Prostate gland (tissue), 2 donors: Measurements from ENCODE around the gene KLRC3.

ENCODE experiments used
- POLR2A ChIP-seq: fragments of 450-650 bp; IDR thresholded peaks from one replicate; pipeline ENCODE4 v1.6.1; 2016; ENCODE audit warnings: antibody characterized with exemption, mild to moderate bottlenecking
- TF ChIP-seq, protein P1 (sequence below), 4 experiments: fragments of 200-600 bp in 2 of 4; fragments of 450-650 bp in 2 of 4; sonication (generic) in 2 of 4; IDR thresholded peaks; 1 replicate in 3 of 4; 2 replicates in 1 of 4; pipeline ENCODE4 v1.5.1; 2016 to 2019; ENCODE audit warnings: antibody characterized with exemption in 4 of 4, mild to moderate bottlenecking in 2 of 4, moderate library complexity in 2 of 4

DNA sequence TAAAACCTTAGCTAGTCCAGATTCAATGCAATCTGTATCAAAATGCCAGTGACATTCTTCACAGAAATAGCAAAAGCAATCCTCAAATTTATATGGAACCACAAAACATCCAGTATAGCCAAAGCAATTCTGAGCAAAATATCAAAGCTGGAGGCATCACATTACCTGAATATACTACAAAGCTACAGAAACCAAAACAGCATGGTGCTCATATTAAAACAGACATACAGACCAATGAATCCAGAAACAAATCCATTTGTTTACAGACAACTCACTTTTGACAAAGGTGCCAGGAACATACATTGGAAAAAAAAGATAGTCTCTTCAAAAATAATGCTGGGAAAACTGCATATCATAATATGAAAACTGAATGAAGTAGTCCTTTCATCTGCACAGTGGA is 15.6 kb downstream of the KLRC3 start:
- TF ChIP-seq, protein P1, sequence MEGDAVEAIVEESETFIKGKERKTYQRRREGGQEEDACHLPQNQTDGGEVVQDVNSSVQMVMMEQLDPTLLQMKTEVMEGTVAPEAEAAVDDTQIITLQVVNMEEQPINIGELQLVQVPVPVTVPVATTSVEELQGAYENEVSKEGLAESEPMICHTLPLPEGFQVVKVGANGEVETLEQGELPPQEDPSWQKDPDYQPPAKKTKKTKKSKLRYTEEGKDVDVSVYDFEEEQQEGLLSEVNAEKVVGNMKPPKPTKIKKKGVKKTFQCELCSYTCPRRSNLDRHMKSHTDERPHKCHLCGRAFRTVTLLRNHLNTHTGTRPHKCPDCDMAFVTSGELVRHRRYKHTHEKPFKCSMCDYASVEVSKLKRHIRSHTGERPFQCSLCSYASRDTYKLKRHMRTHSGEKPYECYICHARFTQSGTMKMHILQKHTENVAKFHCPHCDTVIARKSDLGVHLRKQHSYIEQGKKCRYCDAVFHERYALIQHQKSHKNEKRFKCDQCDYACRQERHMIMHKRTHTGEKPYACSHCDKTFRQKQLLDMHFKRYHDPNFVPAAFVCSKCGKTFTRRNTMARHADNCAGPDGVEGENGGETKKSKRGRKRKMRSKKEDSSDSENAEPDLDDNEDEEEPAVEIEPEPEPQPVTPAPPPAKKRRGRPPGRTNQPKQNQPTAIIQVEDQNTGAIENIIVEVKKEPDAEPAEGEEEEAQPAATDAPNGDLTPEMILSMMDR (IDR thresholded peaks at IDR 0.05): no peak
- TF ChIP-seq POLR2A: no peak
